Measurements from ENCODE around the gene MYBL2.

DNA sequence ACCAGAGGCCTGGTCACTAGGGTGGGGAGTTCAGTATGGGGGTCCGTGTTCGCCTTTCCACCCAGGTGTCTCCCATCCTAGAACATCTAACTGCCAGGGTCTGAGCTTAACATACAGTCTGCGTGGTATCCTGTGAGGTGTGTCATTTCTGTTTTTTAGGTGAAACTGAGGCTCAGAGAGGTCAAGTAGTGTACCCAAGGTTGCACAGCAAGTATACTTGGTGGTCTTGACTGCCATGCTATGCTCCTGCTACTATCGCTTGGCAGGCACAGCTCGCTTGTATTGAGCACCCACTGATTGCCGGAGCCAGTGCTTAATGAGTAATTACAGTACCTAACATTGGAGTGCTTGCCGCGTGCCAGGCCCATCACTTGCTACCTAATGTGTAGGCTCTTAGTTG is 33.7 kb downstream of the MYBL2 start:
- no peak for TF ChIP-seq EZH2 (IDR thresholded peaks at IDR 0.05)
- no peak for TF ChIP-seq POLR2AphosphoS5 (IDR thresholded peaks at IDR 0.05; ENCODE audit: borderline replicate concordance, low read depth, low read length)
